ENCODE data around the gene TSEN15. TPM values are rescaled to one million over a fixed set of nuclear protein-coding genes. Genes with fewer than 3 reads are reported as not detected.
"Not testable (repeated sequence)": the region's sequence is repeated elsewhere in the genome, so short reads cannot be mapped to it uniquely, and the experiment has no call there.

TSEN15 gene
- total and polyA plus RNA-seq, 8 donors = 33.8 to 50.1 (median 39.5) TPM

DNA sequence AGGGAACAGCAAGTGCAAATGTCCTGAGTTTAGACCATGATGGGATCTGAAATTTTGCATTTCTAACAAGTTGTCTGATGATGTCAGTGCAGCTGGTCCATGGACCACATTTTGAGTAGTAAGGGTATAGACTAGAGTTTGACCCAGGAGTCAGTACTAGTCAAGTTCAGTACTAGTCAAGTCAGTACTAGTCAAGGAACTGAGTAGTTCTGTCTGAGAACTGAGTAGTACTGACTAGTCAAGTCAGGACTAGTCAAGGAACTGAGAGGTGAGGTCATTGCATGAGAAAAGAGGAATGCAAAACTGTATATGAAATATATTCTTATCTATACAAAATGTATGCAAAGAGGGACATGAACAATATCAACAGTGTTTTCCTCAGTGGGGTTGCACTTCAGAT, 34.1 kb downstream of the TSEN15 start:
- TF ChIP-seq, protein P1, sequence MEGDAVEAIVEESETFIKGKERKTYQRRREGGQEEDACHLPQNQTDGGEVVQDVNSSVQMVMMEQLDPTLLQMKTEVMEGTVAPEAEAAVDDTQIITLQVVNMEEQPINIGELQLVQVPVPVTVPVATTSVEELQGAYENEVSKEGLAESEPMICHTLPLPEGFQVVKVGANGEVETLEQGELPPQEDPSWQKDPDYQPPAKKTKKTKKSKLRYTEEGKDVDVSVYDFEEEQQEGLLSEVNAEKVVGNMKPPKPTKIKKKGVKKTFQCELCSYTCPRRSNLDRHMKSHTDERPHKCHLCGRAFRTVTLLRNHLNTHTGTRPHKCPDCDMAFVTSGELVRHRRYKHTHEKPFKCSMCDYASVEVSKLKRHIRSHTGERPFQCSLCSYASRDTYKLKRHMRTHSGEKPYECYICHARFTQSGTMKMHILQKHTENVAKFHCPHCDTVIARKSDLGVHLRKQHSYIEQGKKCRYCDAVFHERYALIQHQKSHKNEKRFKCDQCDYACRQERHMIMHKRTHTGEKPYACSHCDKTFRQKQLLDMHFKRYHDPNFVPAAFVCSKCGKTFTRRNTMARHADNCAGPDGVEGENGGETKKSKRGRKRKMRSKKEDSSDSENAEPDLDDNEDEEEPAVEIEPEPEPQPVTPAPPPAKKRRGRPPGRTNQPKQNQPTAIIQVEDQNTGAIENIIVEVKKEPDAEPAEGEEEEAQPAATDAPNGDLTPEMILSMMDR (IDR thresholded peaks at IDR 0.05) = no peak
- ATAC-seq (no peak), DNase-seq (no peak)
- Histone ChIP-seq H3K4me1 (no peaks in the 10 kb centered on the region), H3K4me3 (no peak overlapping the region), H3K9me3 (no peaks in the 10 kb centered on the region), H3K27me3 (no peaks in the 10 kb centered on the region), H3K36me3 (no peaks in the 10 kb centered on the region), H3K27ac (no peak overlapping the region)
- intact Hi-C loops (cut with DNase I) = no loop called here

DNA sequence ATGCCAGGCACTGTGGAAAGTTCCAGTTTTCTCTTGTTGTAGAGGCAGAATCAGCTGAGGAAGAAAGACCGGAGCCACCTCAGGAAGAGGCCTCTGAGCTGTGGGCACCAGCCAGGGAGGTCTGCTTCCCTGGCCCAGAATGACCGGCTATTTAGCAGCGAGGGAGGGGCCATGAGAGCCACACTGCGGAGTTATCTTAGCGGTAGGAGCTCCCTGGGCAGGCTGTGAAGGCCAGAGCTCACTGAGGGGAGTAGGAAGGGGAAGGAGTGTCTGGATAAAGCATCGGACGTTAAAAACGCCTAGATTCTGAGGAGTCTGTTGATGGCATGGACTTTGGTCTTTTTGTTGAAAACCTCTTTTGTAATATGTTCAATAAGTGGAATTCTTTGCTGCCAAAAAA, 36.5 kb downstream of the TSEN15 start:
- no peak overlapping the region for H3K4me3 ChIP-seq
- no peak for DNase-seq
- no peak overlapping the region for H3K27ac ChIP-seq
- H3K9me3 ChIP-seq = no peaks in the 10 kb centered on the region
- ATAC-seq = no peak
- no peaks in the 10 kb centered on the region for H3K27me3 ChIP-seq
- no peaks in the 10 kb centered on the region for H3K36me3 ChIP-seq
- TF ChIP-seq, protein P1 (IDR thresholded peaks at IDR 0.05) = no peak
- no peaks in the 10 kb centered on the region for H3K4me1 ChIP-seq
- intact Hi-C loops (cut with DNase I) = no loop called here

DNA sequence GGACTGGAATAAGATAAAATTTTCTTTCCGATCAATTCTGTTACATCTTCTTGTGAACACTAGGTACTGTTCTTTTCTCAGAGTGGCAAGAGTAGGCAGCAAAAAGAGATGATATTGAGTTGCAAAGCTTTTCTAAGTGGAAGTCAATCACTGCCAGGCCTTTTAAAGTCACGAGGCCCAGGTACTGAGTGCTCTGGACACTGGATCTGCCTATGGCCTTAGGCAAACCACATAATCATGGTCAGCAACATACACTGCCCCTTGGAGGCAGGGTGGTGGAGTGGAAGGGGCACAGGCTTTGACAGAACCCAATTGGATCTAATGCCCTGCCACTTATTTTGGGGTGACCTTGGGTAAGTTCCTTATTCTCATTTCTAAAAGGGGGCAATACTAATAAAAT, 41.5 kb downstream of the TSEN15 start:
- H3K9me3 ChIP-seq = no peaks in the 10 kb centered on the region
- no peaks in the 10 kb centered on the region for H3K36me3 ChIP-seq
- ATAC-seq = no peak
- H3K4me3 ChIP-seq = no peak overlapping the region
- no peak overlapping the region for H3K27ac ChIP-seq
- H3K27me3 ChIP-seq = no peaks in the 10 kb centered on the region
- no peak for DNase-seq
- TF ChIP-seq, protein P1 (IDR thresholded peaks at IDR 0.05) = no peak
- intact Hi-C loops (cut with DNase I) = no loop called here
- H3K4me1 ChIP-seq = no peaks in the 10 kb centered on the region

DNA sequence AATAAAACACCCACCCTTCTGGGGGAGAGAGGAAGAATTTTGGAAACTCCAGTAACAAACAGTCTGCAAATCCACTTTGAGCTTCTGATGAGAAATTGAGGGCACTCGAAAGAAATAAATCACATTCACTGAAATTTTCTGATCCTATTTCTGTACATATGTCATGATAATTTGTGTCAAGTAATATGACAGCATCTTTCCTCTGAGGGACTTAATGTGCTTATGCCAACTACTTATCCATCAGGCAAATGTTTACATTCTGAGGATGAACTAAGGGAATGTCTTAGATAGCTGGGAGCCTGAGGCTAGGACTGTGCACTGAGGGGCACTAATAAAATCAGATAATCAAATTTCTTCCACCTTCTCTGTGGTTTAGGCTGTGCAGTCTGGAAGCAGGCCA, 44.5 kb downstream of the TSEN15 start:
- Histone ChIP-seq H3K27ac (no peak overlapping the region), H3K36me3 (no peaks in the 10 kb centered on the region), H3K4me3 (no peak overlapping the region), H3K27me3 (no peaks in the 10 kb centered on the region), H3K9me3 (no peaks in the 10 kb centered on the region), H3K4me1 (no peaks in the 10 kb centered on the region)
- no peak for ATAC-seq
- intact Hi-C loops (cut with DNase I) = no loop called here
- TF ChIP-seq, protein P1 (IDR thresholded peaks at IDR 0.05) = no peak
- DNase-seq = no peak

DNA sequence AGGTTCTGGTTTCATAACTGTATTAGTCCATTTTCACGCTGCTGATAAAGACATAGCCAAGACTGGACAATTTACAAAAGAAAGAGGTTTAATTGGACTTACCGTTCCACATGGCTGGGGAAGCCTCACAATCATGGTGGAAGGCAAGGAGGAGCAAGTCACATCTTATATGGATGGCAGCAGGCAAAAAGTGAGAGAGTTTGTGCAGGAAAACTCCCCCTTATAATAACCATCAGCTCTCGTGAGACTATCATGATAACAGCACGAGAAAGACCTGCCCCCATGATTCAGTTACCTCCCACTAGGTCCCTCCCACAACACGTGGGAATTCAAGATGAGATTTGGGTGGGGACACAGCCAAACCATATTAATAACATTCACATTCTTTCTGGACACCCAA, 45.0 kb downstream of the TSEN15 start:
- H3K27ac ChIP-seq; H3K36me3 ChIP-seq; H3K9me3 ChIP-seq; H3K4me3 ChIP-seq; ATAC-seq; intact Hi-C loops (cut with DNase I); DNase-seq; H3K4me1 ChIP-seq; H3K27me3 ChIP-seq: not testable (repeated sequence)

DNA sequence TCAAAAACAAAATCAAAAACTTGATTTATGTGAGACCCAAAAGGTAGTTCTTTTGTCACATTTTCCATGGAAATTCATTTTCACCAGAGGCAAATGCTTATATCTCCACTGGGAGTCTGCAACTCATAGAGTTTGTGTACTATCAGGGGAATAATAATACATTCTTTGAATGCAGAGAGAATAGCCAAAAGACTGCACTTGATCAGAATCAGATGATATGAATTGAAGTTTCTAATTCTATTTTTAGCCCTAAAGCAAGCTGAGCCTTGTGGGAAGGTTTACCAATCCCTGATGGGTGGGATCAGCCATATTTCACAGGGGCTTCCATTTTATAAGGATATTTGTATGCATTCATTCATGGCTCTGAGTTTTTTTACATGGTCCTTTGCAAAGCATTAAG, 49.6 kb downstream of the TSEN15 start:
- Histone ChIP-seq H3K9me3 (peaks cover 0 to 15% of the 10 kb centered on the region in 2 donors), H3K27me3 (no peaks in the 10 kb centered on the region), H3K27ac (no peak overlapping the region), H3K36me3 (no peaks in the 10 kb centered on the region), H3K4me3 (no peak overlapping the region), H3K4me1 (no peaks in the 10 kb centered on the region)
- no peak for ATAC-seq
- DNase-seq = no peak
- intact Hi-C loops (cut with DNase I) = no loop called here
- TF ChIP-seq, protein P1 (IDR thresholded peaks at IDR 0.05) = no peak

Measured in left lung (tissue), 10 donors.